ACC112 (cell line): ENCODE data around the gene TMBIM1.
A peak's percentile ranks its signal among the peaks of the same experiment; 100 is the strongest.
"Not testable (repeated sequence)": the region's sequence is repeated elsewhere in the genome, so short reads cannot be mapped to it uniquely, and the experiment has no call there.

Source experiments
- H2AFZ ChIP-seq: fragments of 200-600 bp; sonication (generic); one replicate; pipeline ENCODE4 v1.6.0; 2017; ENCODE audit warnings: antibody characterized with exemption, low read length; ENCODE audit not compliant: unreplicated experiment
- H3K27ac ChIP-seq: fragments of 200-600 bp; sonication (generic); 2 replicates; pipeline ENCODE4 v1.5.1; 2014; ENCODE audit warnings: low read depth, mild to moderate bottlenecking, antibody characterized with exemption, low read length, moderate library complexity
- H3K27me3 ChIP-seq: fragments of 200-600 bp; sonication (generic); 2 replicates; pipeline ENCODE4 v1.6.1; 2014; ENCODE audit warnings: mild to moderate bottlenecking, antibody characterized with exemption, low read length, moderate library complexity, mixed read lengths; ENCODE audit not compliant: insufficient read depth
- H3K36me3 ChIP-seq: fragments of 200-600 bp; sonication (generic); 2 replicates; pipeline ENCODE4 v1.6.1; 2016; ENCODE audit warnings: mild to moderate bottlenecking, antibody characterized with exemption, low read length, moderate library complexity, mixed read lengths; ENCODE audit not compliant: insufficient read depth
- H3K4me1 ChIP-seq: fragments of 200-600 bp; sonication (generic); one replicate; pipeline ENCODE4 v1.6.1; 2016; ENCODE audit warnings: low read length, mixed read lengths; ENCODE audit not compliant: insufficient read depth, unreplicated experiment, control insufficient read depth
- H3K4me3 ChIP-seq: fragments of 200-600 bp; sonication (generic); 2 replicates; pipeline ENCODE4 v1.5.1; 2014; ENCODE audit warnings: mild to moderate bottlenecking, low read depth, low read length
- H3K79me2 ChIP-seq: fragments of 200-600 bp; sonication (generic); one replicate; pipeline ENCODE4 v1.6.0; 2016; ENCODE audit warnings: low read length; ENCODE audit not compliant: control insufficient read depth, unreplicated experiment, insufficient read depth

The TMBIM1 gene

DNA sequence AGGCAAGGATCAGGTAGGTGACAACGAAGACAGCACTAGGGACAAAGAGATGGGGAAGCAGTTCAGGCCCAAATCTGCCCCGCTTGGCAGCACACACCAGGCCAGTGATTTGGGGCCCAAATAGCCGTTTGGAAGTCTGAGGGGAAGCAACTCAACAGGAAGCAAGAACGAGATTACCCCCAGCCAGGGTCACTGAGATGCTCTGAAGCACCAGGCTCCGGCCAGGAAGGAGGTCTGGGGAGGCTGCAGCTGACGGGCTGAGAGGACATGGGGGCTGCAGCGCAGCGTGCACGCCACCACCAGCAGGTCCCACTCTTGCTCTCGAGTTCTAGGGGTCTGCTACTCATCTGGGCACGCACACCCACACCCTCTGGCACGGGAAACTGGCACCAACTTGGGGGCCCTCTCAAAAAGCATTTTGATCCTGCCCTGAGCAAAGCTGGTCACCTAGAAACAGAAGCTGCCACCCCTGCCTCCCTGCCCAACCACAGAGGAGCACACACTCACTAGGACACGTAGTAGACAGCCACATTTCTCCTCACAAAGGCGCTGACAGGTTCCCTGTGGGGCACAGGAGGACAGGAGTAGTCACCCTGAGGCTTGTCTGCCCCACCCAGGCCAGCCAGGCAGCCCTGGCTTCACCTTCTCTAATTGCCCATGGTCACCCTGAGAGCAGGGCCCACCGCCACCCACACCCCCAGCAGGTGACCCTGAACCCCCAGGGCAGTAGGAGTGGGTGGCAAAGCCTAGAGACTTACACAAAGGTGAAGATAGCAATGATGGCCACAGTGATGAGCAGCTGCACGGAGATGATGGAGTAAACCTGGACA, 13.6 kb downstream of the TMBIM1 start:
- no peak overlapping the region for H3K27ac ChIP-seq
- H3K4me3 ChIP-seq, result no peak overlapping the region
- no peak overlapping the region for H2AFZ ChIP-seq
- H3K4me1 ChIP-seq, result peaks cover 25% of the 10 kb centered on the region
- H3K36me3 ChIP-seq, result peaks cover 9% of the 10 kb centered on the region; the same call in 1 of the 2 replicates
- peaks cover 35% of the 10 kb centered on the region for H3K79me2 ChIP-seq
- H3K27me3 ChIP-seq, result no peaks in the 10 kb centered on the region

DNA sequence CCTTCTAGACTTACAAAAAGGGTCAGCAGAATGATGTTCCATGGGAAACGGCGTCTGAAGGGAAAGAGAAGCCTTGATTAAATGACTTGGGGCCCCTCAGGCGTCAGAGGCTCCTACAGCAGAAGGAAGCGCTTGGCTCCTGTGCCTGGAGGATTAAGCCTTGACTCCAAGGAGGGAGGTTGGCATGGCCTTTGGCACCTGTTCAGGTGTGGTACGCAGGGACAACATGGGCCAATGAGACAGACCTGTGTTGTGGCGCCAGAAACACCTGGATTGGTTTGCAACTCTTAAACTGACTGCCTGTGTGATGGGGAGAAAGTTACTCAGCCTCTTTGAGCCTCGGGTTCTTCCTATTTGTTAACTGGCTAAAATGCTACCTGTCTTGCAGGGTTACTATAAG, 14.4 kb downstream of the TMBIM1 start:
- Histone ChIP-seq H3K36me3 (peaks cover 9% of the 10 kb centered on the region; the same call in 1 of the 2 replicates), H2AFZ (no peak overlapping the region), H3K27ac (no peak overlapping the region), H3K27me3 (no peaks in the 10 kb centered on the region), H3K4me1 (peaks cover 20% of the 10 kb centered on the region), H3K79me2 (peaks cover 27% of the 10 kb centered on the region), H3K4me3 (no peak overlapping the region)

DNA sequence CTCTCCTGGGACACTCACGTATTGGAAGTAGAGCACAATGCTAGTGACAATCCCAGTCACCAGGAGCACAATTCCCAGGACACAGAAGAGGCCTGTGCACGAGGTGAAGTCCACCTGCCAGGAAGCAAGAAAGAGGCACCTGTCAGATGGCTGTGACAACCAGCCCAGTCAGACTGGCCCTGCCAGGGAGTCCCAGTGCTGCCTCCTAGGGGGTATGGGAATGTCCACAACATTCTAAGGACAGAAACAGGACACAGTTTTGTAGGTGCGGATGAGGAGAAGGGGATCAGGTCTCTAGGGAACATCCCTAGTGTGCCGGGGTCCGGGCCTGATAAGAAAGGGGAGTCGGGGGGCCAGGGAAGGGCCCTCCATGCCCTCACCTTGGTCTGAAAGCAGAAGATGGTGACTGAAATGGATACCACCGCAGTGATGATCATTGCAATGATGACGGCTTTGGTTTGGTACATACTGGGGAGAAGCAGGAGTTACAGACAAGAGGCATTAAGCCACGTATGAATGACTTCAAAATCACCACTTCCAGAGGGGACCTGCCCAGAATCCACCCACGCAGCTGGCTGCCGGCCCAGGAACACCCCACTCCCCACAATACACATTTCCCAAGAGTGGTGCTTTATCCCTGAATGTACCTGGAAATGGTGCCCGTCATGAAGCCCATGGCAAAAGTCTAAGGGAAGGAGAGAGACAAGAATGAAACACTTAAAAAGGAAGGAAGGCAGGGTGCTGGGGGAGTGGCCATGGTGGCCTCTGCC, 15.1 kb downstream of the TMBIM1 start:
- Histone ChIP-seq H3K79me2 (peaks cover 20% of the 10 kb centered on the region), H3K27ac (no peak overlapping the region), H3K27me3 (no peaks in the 10 kb centered on the region), H3K4me1 (peaks cover 14% of the 10 kb centered on the region), H3K36me3 (peaks cover 9% of the 10 kb centered on the region; the same call in 1 of the 2 replicates), H3K4me3 (no peak overlapping the region), H2AFZ (no peak overlapping the region)

DNA sequence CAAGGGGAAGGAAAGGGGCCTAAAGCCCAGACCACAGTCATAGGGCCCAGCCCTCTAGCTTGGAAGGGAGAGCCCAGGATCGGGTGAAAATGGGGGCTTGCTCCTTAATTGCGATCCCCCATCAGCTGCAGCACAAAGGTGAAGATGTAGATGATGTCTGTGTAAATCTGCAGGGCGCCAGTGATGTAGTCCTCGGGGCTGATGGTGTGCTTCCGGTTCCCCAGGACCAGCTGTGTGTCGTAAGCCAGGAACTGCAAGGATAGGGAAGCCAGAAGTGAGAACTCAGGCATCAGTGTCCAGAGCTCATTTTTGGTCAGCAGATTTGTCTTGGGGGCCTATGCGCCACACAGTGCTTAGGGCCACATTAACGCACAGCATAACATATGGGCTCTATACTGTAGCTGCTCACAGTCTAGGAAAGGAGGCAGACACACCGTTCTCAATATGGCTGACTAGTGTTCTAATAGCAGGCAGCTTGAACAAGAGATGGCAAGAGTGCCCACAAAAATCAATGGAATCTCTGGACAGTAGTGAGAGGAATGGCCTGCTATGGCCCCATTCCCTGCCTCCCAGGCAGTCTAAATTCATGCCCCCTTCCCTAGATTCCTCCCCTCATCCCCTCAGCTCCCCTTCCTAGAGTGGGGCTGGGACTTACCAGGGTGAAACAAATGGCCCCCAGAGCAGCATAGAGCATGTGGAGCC, 16.8 kb downstream of the TMBIM1 start:
- Histone ChIP-seq H3K4me1 (peaks cover 16% of the 10 kb centered on the region), H3K27me3 (no peaks in the 10 kb centered on the region), H2AFZ (no peak overlapping the region), H3K4me3 (no peak overlapping the region), H3K79me2 (peaks cover 22% of the 10 kb centered on the region), H3K27ac (no peak overlapping the region), H3K36me3 (peaks cover 9% of the 10 kb centered on the region; the same call in 1 of the 2 replicates)

DNA sequence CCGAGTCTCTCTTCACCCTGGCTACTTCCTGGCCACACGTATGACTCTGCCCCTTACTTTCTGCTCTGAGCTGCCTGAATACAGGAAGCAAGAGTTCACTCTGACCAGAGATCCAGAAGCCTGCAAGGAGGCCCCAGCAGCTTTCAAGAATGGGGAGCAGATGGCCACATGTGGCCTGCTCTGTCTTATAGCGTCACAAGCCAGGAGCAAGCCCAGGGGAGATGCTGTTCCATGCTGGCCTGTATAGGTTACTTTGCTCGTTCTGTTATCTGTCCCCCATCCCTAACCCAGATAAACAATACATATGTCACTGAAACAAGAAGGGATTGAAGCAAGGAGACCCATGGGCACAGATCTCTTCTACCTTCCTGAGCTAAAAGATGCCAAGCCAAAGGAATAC, 17.7 kb downstream of the TMBIM1 start:
- peaks cover 9% of the 10 kb centered on the region; the same call in 1 of the 2 replicates for H3K36me3 ChIP-seq
- no peak overlapping the region for H3K27ac ChIP-seq
- no peaks in the 10 kb centered on the region for H3K27me3 ChIP-seq
- H3K79me2 ChIP-seq, result peaks cover 19% of the 10 kb centered on the region
- H3K4me3 ChIP-seq, result no peak overlapping the region
- H3K4me1 ChIP-seq, result peaks cover 16% of the 10 kb centered on the region
- H2AFZ ChIP-seq, result no peak overlapping the region

DNA sequence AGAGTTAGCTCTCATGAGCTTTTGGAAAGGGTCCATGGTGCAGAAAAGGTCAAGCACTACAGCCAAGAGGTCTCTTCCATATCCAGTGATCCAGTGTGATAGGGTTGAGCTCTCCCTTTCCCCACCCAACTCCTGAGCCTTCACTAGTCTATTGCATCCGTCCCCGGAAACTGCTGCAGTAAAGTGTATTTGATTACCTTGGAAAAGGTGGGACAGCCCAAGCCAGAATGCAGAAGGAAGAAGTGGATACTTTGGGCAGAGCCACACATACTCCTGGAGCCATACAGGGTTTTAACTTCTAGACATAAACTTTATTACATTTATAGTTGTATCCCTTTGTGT, 18.4 kb downstream of the TMBIM1 start:
- H3K27ac ChIP-seq, result no peak overlapping the region
- no peak overlapping the region for H3K4me3 ChIP-seq
- peaks cover 16% of the 10 kb centered on the region for H3K4me1 ChIP-seq
- H3K79me2 ChIP-seq, result peaks cover 27% of the 10 kb centered on the region
- no peak overlapping the region for H2AFZ ChIP-seq
- no peaks in the 10 kb centered on the region for H3K27me3 ChIP-seq
- peaks cover 9% of the 10 kb centered on the region; the same call in 1 of the 2 replicates for H3K36me3 ChIP-seq

DNA sequence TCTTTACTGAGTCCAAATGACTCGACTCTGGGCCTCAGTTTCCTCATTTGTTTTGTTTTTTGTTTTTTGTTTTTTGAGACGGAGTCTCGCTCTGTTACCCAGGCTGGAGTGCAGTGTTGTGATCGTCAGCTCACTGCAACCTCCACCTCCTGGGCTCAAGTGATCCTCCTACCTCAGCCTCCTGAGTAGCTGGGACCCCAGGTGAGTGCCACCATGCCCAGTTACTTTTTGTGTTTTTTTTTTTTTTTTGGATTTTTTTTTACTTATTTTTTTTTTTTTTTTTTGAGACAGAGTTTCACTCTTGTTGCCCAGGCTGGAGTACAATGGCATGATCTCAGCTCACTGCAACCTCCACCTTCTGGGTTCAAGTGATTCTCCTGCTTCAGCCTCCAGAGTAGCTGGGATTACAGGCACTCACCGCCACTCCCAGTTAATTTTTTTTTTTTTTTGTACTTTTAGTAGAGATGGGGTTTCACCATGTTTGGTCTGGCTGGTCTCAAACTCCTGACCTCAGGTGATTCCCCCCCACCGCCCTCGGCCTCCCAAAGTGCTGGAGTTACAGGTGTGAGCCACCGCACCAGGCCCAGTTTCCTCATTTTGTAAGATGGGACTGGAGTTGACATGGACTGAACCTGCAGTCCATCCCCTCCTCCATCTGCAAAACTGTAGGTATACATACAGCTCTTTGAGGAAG, 18.9 kb downstream of the TMBIM1 start:
- Histone ChIP-seq H3K4me1 (peaks cover 16% of the 10 kb centered on the region), H3K79me2 (peaks cover 27% of the 10 kb centered on the region), H3K27ac (peak overlapping the region; percentile 47; the same call in 1 of the 2 replicates)
- H3K36me3 ChIP-seq, H3K4me3 ChIP-seq, H2AFZ ChIP-seq, H3K27me3 ChIP-seq: not testable (repeated sequence)

DNA sequence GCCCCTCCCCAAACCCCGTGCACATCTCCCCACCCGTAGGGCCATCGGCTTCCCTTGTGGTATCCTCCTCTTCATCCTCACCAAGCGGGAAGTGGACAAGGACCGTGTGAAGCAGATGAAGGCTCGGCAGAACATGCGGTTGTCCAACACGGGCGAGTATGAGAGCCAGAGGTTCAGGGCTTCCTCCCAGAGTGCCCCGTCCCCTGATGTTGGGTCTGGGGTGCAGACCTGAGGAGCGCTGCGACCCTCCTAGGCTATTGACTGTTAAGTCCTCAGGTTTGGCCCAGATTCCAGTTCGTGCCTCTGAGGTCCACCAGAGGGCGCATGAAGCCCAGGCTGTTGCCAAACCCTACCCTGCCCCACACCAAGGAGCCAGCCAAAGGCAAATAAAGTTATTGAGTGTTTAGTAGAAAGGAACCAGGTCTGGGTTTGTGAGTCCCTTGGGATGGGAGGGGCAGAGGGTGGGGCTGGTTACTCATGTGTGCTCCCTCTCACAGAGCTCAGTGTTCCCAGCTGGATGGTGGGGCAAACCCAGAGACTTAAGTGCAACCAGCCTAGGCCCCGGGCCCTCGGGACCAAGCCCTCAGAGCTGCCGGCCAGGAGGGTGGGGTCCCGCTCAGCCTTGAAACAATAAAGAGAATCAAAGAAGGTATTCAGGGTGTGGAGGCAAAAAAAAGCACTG, 19.6 kb downstream of the TMBIM1 start:
- H3K79me2 ChIP-seq, result peaks cover 27% of the 10 kb centered on the region
- H2AFZ ChIP-seq, result no peak overlapping the region
- H3K27ac ChIP-seq, result peak overlapping the region; percentile 47; the same call in 1 of the 2 replicates
- H3K36me3 ChIP-seq, result peaks cover 9% of the 10 kb centered on the region; the same call in 1 of the 2 replicates
- H3K27me3 ChIP-seq, result no peaks in the 10 kb centered on the region
- peaks cover 16% of the 10 kb centered on the region for H3K4me1 ChIP-seq
- no peak overlapping the region for H3K4me3 ChIP-seq

DNA sequence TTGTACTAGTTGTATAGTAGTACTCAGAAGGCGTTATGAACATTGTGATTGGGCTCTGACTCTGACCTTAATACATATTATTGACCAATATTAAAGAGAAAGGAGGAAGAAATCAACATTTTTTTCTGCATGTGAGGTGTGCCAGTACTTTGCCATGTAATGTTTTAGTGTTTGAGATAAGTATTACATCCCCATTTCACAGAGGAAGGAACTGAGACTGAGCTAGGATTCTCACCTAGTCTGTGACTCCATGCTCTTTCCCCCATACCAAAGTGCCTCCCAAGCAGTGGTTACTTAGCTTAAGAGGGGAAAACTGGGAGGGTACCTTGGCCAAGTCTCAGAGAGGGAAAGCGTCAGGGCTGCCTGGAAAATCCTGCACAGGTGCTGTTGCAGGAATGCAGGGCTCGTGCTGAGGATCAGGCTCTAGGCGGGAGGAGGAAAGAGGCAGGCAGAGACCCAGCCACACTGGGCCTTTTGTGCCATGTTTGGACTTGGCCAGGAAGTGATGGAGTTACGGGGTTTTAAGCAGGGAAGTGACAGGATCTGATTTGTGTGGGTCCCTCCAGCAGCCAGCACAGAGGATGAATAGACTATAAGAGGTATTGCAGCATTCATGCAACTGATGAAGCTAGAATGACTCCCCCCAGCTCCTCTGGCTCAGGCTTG, 20.3 kb downstream of the TMBIM1 start:
- peak overlapping the region; percentile 77 for H3K4me3 ChIP-seq
- peaks cover 16% of the 10 kb centered on the region for H3K4me1 ChIP-seq
- peaks cover 9% of the 10 kb centered on the region; the same call in 1 of the 2 replicates for H3K36me3 ChIP-seq
- H3K79me2 ChIP-seq, result peaks cover 24% of the 10 kb centered on the region
- H2AFZ ChIP-seq, result no peak overlapping the region
- no peak overlapping the region for H3K27ac ChIP-seq
- no peaks in the 10 kb centered on the region for H3K27me3 ChIP-seq
